Mesothelial cell of epicardium (in vitro differentiated cells): ENCODE measurements around the gene CC2D1A. TPM values are rescaled to one million over a fixed set of nuclear protein-coding genes. Genes with fewer than 3 reads are reported as not detected.
A peak's percentile ranks its signal among the peaks of the same experiment; 100 is the strongest.

Source experiments
- DNase-seq, 2 experiments: peaks; one replicate each; pipeline ENCODE4 v3.0.0; 2021; ENCODE audit warnings: low spot score in 2 of 2; ENCODE audit not compliant: unreplicated experiment in 2 of 2
- H3K27ac Mint-ChIP-seq: 2 replicates; pipeline ENCODE4 v1.8.0; 2021; ENCODE audit warnings: mixed read lengths
- H3K27me3 Mint-ChIP-seq: 2 replicates; pipeline ENCODE4 v1.8.0; 2021; ENCODE audit warnings: low read depth, mixed read lengths
- H3K36me3 Mint-ChIP-seq: 2 replicates; pipeline ENCODE4 v1.8.0; 2021; ENCODE audit warnings: mixed read lengths
- H3K4me1 Mint-ChIP-seq: 2 replicates; pipeline ENCODE4 v1.8.0; 2021; ENCODE audit warnings: mixed read lengths
- H3K4me3 Mint-ChIP-seq: 2 replicates; pipeline ENCODE4 v1.8.0; 2021; ENCODE audit warnings: mild to moderate bottlenecking, moderate library complexity, mixed read lengths
- H3K9me3 Mint-ChIP-seq: 2 replicates; pipeline ENCODE4 v1.8.0; 2021; ENCODE audit warnings: mixed read lengths
- CTCF ChIP-seq: fragments of 200-600 bp; sonication (generic); IDR thresholded peaks from one replicate; pipeline ENCODE4 v1.5.0; 2021; ENCODE audit warnings: antibody characterized with exemption; ENCODE audit not compliant: unreplicated experiment
- total RNA-seq: library from RNA; stranded (reverse); gene quantifications from 3 replicates; pipeline ENCODE4 v1.2.1, GENCODE V29; 2021

CC2D1A gene
- total RNA-seq, 1 donor from 2014 or later: 66.0 TPM

DNA sequence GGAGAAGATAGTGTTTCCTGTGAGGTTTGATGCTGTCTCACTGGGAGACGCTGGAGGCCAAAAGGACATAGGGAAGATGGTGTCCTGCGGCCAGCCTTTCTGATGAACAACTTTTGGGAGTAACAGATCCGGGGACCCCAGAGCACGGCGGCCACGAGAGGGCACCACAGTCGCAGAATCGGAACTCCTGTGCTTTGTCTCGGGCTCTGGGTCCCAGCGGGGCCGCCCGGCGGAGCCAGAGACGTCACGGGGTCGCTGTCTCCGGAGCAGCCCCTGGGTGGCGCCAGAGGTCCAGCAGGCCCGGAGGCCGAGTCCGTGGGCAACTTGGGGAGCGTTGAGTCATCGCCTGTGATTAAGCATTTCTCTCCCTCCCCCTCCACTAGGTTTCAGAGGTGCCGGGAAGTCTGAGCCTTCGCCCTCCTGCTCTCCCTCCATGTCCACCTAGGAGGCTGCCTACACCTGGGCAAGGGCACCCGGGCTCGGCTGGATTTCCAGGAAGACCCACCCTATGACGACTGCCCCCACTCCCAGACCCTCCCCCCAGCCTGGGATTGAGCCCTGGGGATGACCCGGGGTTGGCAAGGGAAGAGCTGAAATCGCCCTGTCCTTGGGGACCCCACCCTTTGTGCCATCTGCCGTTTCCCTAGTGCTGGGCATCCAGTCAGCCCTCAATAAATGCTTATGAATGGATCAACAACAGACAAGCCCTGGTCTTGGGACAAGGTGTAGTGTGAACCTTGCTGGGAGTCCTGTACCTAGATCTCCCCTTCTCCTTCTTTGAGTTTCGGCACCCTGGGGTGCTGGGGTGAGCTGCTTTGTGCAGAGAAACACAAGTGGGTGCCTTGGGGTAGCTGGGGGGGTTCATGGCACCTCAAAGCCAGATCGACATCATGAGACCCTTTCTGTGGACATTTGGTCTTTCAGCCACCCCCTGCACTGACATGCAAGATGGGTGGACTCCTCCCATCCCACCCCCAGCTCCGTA, 25.6 kb upstream of the CC2D1A start:
- DNase-seq: peak; percentile 85 to 97
- Mint-ChIP-seq H3K27ac (peak overlapping the region; percentile 89), H3K4me3 (peak overlapping the region; percentile 28), H3K9me3 (no peaks in the 10 kb centered on the region), H3K27me3 (no peaks in the 10 kb centered on the region), H3K36me3 (no peaks in the 10 kb centered on the region), H3K4me1 (peaks cover 38% of the 10 kb centered on the region)
- TF ChIP-seq CTCF: peak; percentile 91

- no peaks in the 10 kb centered on the region for H3K9me3 Mint-ChIP-seq
- no peak for DNase-seq
- H3K27me3 Mint-ChIP-seq: no peaks in the 10 kb centered on the region
- no peak overlapping the region for H3K4me3 Mint-ChIP-seq
- no peak for TF ChIP-seq CTCF
- peak overlapping the region; percentile 79 for H3K27ac Mint-ChIP-seq
- peaks cover 38% of the 10 kb centered on the region for H3K4me1 Mint-ChIP-seq
- no peaks in the 10 kb centered on the region for H3K36me3 Mint-ChIP-seq
Observed at GRCh38 chr19:13881251-13881691, 24.7 kb upstream of the CC2D1A start.

DNA sequence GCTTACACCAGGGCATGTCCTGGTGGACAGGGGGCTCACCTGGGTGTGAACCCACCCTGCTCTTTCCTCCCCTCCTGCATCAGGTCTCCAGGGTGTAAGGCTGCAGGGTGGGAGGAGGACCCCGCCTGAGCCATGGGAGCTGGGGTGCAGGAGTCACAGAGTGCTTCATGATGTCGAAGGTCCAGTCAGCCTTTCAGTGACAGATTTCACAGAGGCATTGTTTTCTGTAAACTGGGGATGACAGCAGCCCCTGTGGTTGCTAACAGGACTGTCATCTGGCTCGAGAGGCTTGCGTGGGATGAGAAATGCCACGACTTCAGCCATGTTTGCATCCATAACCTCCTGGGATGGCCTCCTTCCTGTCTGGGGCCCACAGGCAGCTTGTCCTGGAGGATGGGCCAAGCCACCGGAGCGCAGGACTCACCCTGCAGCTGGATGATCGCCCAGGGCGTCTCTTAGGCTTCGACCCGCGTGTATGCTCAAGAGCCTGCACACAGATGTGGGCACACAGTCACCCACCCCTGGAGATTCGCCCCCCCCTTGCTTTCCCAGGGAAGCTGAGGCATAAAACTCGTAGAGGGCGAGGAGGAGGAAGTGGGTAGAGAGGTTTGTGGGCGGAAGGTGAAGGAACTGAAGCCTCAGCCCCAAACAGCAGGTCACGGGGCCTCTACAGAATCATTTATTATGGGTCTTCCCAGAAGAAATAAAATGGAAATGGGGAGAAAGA, 24.1 kb upstream of the CC2D1A start:
- Mint-ChIP-seq H3K36me3 (no peaks in the 10 kb centered on the region), H3K9me3 (no peaks in the 10 kb centered on the region), H3K27me3 (no peaks in the 10 kb centered on the region), H3K4me1 (peaks cover 38% of the 10 kb centered on the region), H3K4me3 (no peak overlapping the region), H3K27ac (peak overlapping the region; percentile 79)
- DNase-seq: no peak
- no peak for TF ChIP-seq CTCF

GRCh38 chr19:13882419-13882795, 23.6 kb upstream of the CC2D1A start:
- no peaks in the 10 kb centered on the region for H3K36me3 Mint-ChIP-seq
- no peak overlapping the region for H3K27ac Mint-ChIP-seq

GRCh38 chr19:13882836-13883235, 23.2 kb upstream of the CC2D1A start:
- no peak for DNase-seq
- no peak for TF ChIP-seq CTCF
- H3K27me3 Mint-ChIP-seq: no peaks in the 10 kb centered on the region
- no peaks in the 10 kb centered on the region for H3K36me3 Mint-ChIP-seq
- H3K27ac Mint-ChIP-seq: no peak overlapping the region
- no peaks in the 10 kb centered on the region for H3K9me3 Mint-ChIP-seq
- peaks cover 38% of the 10 kb centered on the region for H3K4me1 Mint-ChIP-seq
- no peak overlapping the region for H3K4me3 Mint-ChIP-seq

More at GRCh38 chr19:13882419-13882795, 23.6 kb upstream of the CC2D1A start:
- no peaks in the 10 kb centered on the region for H3K9me3 Mint-ChIP-seq
- peaks cover 38% of the 10 kb centered on the region for H3K4me1 Mint-ChIP-seq
- no peak overlapping the region for H3K4me3 Mint-ChIP-seq
- DNase-seq: no peak
- no peak for TF ChIP-seq CTCF
- H3K27me3 Mint-ChIP-seq: no peaks in the 10 kb centered on the region
